HG03139 (cell line): ENCODE measurements around the gene HCFC2.

Experiments used
- ATAC-seq: cut with Tn5 transposase; IDR thresholded peaks from one replicate; pipeline ENCODE4 v1.9.1; 2021; ENCODE audit not compliant: unreplicated experiment

HCFC2 gene

GRCh38 chr12:104056419-104056972, 7.8 kb upstream of the HCFC2 start:
- ATAC-seq, result no peak

- ATAC-seq, result no peak
Observed at GRCh38 chr12:104057771-104058197, 6.5 kb upstream of the HCFC2 start.

GRCh38 chr12:104058802-104059201, 5.5 kb upstream of the HCFC2 start:
- no peak for ATAC-seq

- no peak for ATAC-seq
Observed at GRCh38 chr12:104059963-104060362, 4.4 kb upstream of the HCFC2 start.

- no peak for ATAC-seq
Observed at GRCh38 chr12:104060791-104061190, 3.5 kb upstream of the HCFC2 start.

GRCh38 chr12:104063712-104064030, 660 bp upstream of the HCFC2 start:
- ATAC-seq, result peak; percentile 24

- peak; percentile 2 for ATAC-seq
Observed at GRCh38 chr12:104064842-104065427, 604 bp downstream of the HCFC2 start.

DNA sequence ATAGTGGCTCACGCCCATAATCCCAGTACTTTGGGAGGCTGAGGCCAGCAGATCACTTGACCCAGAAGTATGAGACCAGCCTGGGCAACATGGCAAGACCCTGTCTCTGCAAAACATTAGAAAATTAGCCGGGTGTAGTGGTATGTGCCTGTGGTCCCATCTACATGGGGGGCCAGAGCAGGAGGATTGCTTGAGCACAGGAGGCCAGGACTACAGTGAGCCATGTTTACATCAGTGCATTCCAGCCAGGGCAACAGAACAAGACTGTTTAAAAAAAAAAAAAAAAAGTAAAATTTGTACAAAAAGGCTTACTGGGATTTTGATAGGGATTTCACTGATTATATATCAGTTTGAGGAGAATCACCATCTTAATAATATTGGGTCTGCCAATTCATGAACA, 7.8 kb downstream of the HCFC2 start:
- no peak for ATAC-seq

DNA sequence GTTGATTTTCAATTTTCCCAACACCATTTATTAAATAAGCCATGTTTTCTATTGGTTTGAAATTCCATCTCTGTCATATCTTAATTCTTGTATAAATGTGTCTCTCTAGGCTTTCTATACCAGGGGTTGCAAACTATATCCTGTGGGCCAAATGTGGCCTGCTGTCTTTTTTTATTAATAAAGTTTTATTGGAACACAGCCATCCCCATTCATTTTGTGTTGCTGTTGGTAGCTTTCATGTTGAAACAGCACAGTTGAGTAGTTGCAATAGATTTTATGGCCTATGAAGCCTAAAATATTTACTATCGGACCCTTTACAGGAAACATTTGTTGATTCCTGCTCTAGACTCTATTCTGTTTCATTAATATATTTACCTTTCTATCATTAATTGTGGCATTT, 9.4 kb downstream of the HCFC2 start:
- ATAC-seq, result no peak

- ATAC-seq, result no peak
Observed at GRCh38 chr12:104079024-104079423, 14.7 kb downstream of the HCFC2 start.

GRCh38 chr12:104080764-104081163, 16.4 kb downstream of the HCFC2 start:
- no peak for ATAC-seq

GRCh38 chr12:104083769-104084475, 19.6 kb downstream of the HCFC2 start:
- ATAC-seq, result peak; percentile 61

- no peak for ATAC-seq
Observed at GRCh38 chr12:104090685-104091084, 26.4 kb downstream of the HCFC2 start.

- ATAC-seq, result no peak
Observed at GRCh38 chr12:104091136-104091535, 26.8 kb downstream of the HCFC2 start.

DNA sequence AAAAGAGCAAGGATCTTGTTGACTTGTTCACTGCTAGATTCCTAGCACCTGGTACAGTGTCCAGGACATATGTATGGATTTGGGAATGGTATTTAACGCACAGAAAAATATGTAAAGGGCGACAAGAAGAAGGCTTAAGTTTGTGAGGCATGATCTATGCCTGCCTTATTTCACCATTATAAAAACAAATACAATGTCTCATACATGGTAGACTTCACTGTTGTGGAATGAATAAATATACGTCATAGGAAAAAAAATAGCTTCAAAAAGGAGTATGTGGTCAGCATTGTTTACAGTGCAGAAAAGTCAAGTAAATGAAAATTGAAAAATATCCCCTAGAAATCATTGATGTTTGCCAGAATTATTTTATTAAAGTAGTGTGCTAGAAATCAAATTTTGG, 30.0 kb downstream of the HCFC2 start:
- ATAC-seq, result no peak

DNA sequence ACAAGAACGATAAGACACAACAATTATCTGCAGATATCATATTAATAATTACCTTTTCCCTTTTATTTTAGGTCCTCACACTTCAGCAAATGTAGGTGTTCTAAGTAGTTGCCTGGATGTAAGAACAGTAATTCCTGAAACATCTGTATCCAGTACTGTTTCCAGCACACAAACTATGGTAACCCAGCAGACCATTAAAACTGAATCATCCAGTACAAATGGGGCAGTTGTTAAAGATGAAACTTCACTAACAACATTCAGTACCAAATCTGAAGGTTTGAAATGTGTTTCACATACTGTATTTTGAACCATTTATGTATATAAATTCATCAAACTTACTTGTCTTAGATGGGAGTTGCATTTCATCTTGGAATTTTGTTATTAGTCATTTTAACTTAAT, 31.0 kb downstream of the HCFC2 start:
- ATAC-seq, result no peak

DNA sequence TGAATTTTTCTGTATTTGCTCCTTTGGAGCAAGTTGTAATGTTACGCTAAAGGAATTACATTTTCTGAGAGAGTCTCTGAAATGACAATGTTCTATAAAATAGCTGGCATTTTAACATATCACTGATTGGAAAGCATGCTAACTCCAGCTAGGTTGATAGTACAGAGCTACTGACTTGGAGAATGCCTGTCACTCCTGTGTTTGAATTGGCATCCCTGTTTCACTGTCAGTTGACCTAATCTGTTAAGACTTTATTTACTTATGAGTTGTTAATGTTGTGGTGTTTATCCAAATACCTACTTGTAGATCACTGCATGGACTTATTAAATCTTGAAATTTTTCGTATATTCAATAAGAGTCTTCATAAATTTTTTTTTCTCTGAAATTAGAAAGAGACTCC, 33.6 kb downstream of the HCFC2 start:
- no peak for ATAC-seq

DNA sequence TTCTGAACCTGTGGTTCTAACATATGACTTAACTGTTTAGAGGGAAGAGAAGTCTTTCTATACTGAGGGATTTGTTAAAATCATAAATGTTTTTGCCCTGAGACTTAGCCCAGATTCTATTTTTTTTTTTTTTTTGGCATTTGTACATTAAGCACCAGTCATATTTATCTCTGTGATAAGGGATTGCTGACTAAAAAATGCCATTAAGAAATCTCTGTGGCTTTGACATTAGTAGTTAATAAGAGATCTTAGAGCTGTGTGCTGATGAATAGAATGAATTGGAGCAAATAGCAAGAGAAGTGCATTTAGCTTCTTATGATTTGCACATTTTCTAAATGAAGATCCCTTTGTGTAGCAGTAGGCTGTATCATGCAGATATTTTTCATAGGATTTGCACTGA, 41.1 kb downstream of the HCFC2 start:
- ATAC-seq, result no peak

DNA sequence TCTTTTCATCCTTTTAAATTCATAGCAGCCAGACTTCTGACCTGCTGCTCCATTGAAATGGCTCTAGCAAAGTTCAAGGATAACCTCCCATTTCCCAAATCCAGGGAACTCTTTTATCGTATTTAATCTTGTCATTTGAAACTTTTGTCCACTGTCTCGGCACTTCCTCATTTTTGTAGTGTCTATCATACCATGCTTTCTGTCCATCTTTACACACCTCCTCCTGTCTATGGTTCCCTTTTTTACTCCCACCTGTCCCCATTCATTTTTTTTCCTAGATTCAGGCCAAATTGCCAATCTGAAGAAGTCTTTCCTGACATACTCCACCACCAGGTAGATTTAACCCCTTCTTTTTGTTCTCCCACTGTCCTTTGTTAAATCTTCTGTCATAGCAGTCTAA, 42.6 kb downstream of the HCFC2 start:
- ATAC-seq, result no peak

DNA sequence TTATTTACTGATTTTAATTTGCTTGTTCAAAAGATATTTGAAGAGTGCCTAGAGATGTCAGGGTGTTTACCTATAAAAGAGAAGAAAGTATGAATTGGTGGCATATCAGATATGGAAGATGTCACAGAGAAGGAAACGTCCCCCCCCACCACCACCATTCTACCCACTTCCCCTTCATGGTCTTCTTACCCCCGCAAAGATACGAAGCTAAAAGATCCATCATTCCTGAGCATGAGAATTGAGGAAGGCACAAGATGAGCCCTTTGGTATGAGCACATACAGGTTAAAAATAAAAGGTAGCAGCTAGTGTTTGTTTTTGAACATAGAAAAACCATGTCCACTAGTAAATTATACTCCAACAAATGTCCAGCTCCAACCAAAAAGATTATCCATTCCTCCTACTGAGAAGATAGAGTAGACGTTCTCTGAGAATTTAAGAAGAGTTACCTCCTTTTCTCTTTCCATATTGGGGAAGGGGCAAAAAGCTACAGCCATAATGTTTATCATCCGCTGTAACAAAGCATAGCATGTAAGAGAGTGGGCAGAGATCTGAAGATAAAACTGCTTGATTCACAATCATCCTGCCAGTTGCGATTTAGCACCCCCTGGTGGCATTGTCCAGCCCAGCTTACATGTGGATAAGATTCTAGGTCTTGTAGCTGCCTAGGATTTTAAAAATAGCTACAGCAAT, 44.6 kb downstream of the HCFC2 start:
- peak; percentile 60 for ATAC-seq

- no peak for ATAC-seq
Observed at GRCh38 chr12:104109446-104110271, 45.3 kb downstream of the HCFC2 start.
